DMS79 treated with DMSO at 0.1 percent for 48 hours (cell line): Measurements from ENCODE around the gene PLEKHA1.

Source experiments
- DNase-seq: peaks from one replicate; lab custom pipeline; 2025; lab: John Stamatoyannopoulos, UW

PLEKHA1 gene

DNA sequence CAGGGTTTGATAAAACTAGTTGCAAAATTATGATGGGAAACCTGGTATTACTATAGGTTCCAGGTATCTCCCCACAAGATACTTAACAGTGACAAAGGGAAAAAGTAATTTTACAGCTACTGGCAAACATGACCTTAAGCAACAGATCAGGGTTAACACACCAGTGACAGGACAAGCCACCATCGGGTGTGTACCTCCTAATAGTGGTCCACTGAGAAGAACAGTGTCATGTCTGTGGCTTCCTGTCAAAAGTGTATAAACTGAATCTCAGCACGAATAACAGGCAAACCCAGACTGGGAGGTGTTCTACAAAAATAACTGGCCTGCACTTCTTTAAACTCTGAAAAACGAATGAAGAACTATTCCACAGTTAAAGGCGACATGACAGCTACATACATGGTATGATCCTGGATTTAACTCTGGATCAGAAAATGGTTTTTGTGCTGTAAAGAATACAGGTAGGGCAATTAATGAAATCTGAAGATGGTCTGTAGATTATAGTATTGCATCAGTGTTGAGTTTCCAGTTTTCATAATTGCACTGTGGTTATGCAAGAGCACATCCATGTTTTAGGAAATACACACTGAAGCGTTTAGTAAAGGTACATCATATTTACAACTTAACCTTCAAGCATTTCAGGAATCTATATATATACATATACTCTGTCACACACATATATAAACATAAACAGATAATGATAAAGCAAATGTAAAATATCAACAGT, 47.9 kb downstream of the PLEKHA1 start:
- DNase-seq, result no peak

- no peak for DNase-seq
These were observed 49.6 kb downstream of the PLEKHA1 start for GRCh38 chr10:122424059-122424458.

GRCh38 chr10:122426829-122427228, 52.3 kb downstream of the PLEKHA1 start:
- no peak for DNase-seq

DNA sequence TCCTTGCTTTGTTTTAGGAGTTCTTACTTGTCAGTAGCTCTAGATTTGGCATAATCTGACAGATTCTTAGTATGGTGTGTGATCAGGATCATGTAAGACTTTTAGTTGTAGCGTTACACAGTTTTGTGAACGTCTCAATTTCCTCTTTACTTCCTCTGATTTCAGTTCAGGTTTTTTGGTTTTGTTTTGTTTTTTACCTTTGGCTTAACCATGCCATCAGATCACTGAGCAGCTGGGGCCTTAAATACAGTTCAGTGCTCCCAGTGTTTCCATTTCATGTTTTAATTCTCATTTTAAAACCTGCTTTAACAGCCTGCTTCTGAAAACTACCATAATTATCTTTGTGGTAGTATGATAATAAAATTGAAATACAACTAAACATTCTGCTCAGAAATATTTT, 52.8 kb downstream of the PLEKHA1 start:
- no peak for DNase-seq

DNA sequence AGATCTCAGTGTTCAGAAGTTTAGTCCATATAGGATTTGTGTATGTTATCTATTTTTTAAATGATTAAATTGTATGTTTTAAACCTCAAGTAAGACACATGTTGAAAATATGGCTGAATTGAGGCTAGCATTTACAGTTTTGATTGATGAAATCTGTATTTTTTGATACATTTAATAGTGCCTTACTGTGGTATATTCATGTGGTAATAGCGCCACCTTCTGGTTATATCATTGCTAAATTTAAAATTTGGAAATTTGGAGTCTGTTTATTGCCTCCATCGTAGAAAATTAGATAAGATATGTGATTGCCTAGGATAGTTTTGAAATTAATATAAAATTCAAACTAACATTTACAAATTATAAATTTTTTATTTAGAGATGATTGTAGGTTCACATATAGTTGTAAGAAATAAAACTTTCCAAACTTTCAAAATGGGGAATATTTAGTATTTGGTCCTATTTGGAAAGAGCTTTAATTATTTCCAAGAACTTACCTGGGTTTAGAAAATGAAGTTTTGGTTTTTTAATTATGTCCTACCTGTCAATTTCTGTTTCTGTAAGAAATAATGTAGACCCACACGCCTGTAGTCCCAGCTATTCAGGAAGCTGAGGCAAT, 60.8 kb downstream of the PLEKHA1 start:
- DNase-seq, result peak; percentile 13

- no peak for DNase-seq
These were observed 67.5 kb downstream of the PLEKHA1 start for GRCh38 chr10:122441961-122442360.

DNA sequence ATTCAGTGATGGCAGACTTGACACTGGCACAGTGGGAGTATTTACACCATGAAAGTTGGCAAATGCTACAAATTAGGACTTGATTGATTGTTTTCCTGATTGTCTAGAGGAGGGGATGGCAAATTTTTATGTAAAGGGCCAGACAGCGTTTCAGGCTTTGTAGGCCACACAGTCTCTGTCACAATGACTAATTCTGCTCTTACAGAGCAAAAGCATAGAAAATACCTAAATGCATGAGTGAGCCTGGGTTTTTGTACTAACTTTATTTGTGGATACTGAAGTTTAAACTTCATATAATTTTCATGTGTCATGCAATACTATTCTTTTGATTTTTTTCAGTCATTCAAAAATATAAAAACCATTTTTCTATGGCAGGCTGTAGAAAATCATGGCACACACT, 71.0 kb downstream of the PLEKHA1 start:
- DNase-seq, result no peak

- DNase-seq, result no peak
These were observed 71.4 kb downstream of the PLEKHA1 start for GRCh38 chr10:122445904-122446303.

DNA sequence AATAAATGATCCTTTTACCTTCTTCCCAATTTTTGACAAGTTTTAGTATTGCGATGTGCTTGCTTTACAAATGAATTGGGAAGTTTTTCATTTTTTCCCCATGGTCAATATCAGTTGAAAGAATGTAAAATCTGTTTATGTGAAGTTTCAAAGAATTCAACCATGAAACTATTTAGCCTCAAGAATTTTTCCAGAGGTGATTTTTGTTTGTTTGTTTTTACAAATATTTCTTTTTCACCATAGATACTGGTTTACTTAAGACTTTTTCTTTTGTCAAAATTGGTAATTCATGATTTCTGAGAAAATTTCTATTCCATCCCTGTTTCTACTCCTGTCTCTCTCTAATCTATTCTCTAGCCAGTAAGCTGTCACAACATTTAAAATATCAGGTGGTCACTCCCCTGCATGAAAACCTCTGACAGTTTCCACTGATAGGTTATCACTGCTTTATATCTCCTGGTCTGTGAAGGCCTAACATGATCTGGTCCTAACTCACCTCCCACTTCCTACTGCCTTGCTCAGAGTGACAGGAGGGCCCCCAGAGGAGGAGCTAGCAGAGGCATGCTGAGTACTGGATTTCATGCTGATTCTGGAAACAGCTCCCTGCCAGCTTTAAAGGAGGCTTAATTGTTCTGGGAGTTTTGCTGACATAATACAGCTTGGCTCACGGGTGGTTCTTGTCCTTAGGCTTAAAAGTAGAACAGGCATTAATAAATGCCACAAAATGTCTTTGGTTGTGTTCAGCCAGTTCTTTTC, 72.3 kb downstream of the PLEKHA1 start:
- no peak for DNase-seq

DNA sequence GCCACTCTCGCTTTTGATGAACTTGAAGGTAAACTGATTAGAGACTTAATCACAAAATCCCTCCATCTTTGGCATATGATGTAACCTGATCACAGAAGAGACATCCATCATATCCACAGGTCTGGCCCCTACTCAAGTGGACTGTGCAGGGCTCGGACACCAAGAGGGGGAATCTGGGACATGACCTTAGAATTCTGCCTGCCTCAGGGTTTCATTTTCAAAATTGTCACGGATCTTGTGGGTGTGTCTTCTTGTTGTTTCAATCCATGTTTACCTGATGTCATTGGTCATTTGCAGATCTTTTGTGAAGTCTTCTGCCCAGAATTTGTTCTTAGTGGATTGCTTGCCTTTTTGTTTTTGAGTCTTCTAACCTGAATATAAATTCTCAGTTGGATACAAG, 74.1 kb downstream of the PLEKHA1 start:
- DNase-seq, result no peak

GRCh38 chr10:122449153-122449552, 74.6 kb downstream of the PLEKHA1 start:
- no peak for DNase-seq

- no peak for DNase-seq
These were observed 76.0 kb downstream of the PLEKHA1 start for GRCh38 chr10:122450353-122450990.

DNA sequence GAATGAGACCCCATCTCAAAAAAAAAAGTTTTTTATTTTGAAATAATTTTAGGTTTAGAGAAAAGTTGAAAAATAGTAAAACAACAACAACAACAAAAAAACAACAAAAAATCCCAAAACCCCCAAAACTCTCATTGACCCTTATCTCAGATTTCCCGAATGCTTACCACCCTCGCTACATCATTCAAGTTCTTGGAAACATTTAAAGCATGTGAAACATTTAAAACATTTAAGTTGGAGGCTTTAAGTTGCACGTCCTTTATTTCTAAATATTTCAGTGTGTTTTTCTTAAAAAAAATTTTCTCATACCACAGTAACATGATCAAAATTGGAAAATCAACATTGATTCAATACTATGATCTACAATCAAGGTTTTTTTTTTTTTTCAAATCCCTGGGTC, 79.6 kb downstream of the PLEKHA1 start:
- no peak for DNase-seq

- no peak for DNase-seq
These were observed 80.1 kb downstream of the PLEKHA1 start, which contains the start of gene ARMS2 for GRCh38 chr10:122454603-122455080. Gene ARMS2 (plus strand): TSS chr10:122454653. CDS start chr10:122454728, 75 bp downstream.

DNA sequence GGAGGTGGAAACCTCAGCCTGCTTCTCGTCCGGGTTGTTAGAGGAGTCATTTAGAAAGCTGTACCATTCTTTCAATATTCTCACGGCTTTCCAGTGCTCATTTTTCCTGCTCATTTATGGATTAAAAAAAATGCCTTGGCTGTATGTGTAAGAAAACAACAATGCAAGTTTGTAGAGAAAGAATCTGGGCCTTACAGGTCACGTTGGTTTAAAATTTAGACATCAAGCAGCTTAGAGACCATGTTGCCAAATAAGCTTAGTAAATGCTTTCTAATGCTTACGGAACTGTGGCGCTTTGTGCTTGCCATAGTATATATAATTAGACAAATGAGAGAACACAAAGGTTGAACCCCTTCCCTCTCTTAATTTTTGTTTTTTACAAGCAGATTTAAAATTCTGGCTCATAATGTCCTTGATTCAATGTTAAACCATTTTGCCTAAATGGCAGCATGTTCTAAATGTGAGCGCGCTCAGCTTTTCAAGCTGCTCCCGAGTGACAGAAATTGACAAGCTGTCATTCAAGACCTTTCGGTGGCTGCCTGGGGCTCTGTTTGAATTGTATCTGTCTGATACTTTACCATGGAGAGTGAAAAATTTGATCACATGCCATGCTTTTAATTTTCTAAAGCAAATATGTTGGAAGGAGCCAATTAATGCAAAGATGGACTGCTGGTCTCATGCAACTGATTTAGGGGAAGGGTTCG, 81.0 kb downstream of the PLEKHA1 start:
- no peak for DNase-seq

DNA sequence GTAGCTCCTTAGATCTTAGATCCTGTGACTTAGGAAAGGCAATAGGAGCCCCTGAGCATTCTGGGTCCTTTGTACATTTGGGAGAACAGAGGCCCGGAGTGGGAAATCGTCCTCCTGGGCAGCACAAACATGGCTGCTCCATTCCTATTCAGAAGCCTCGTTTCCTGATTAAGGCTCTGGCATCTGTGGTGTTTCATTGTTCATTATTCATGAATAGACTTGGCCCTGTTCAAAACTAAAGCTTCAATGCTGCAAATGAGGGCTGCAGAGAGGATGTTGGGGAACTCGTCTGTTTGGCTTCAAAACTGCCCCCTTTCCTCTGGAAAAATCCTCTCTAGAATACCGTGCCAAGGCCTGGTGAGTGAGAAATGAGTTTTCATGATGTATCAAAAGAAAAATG, 83.4 kb downstream of the PLEKHA1 start:
- DNase-seq, result no peak

- DNase-seq, result no peak
These were observed 84.2 kb downstream of the PLEKHA1 start for GRCh38 chr10:122458693-122459092.

DNA sequence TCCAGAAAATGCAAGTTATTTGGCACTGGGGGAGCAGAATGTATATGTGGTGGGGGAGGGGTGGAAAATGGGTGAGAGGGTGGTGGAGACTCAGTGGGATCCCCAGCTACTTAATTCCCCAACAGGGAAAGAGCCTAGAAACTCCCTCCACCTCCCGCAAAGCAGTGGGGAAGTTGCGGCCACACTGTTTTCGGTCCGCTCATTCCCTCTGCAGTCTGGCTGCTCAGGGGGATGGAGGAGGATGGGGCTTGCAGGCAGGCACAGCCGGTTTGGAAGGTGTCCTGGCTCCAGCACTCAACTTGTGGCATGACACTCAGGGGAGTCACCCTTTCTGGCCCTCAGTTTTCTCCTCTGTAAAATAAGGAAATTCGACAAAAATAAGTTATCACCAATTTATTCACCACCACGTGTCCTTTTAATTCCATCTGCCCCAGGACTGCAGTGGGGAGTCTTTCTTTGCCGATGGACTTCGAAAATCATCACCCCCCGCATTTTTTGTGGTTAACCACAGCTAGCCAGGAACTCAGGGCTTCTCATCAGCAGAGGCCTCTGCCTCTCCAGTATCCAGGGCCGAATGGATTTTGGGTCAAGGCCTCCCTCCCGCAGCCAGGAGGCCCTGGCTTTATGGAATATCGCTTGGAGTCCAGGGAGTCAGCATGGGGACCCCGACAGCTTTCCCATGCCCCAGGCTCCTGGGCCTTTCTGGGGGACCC, 85.2 kb downstream of the PLEKHA1 start:
- DNase-seq, result no peak

DNA sequence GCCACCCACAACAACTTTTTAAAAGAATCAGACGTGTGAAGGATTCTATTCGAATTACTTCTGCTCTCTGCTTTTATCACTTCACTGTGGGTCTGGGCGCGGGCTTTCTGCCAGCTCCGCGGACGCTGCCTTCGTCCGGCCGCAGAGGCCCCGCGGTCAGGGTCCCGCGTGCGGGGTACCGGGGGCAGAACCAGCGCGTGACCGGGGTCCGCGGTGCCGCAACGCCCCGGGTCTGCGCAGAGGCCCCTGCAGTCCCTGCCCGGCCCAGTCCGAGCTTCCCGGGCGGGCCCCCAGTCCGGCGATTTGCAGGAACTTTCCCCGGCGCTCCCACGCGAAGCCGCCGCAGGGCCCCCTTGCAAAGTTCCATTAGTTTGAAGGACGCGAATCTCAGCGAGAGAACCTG, 86.4 kb downstream of the PLEKHA1 start:
- DNase-seq, result no peak

- DNase-seq, result peak; percentile 2
These were observed 86.8 kb downstream of the PLEKHA1 start, which contains the start of gene HTRA1 for GRCh38 chr10:122461367-122461728. Gene HTRA1 (plus strand): TSS chr10:122461553. CDS start chr10:122461653, 100 bp downstream.
